Esophagus squamous epithelium (tissue), 4 donors: ENCODE results near the gene SLC44A3.

Source experiments
- POLR2A ChIP-seq, 4 donors: fragments of 450-650 bp; IDR thresholded peaks; one replicate each; pipeline ENCODE4 v1.6.1; 2017; ENCODE audit warnings: antibody characterized with exemption in 4 of 4, mild to moderate bottlenecking in 4 of 4, moderate library complexity in 3 of 4
- TF ChIP-seq, protein P1 (sequence below), 6 experiments: fragments of 450-650 bp in 4 of 6; fragments of 200-600 bp in 2 of 6; sonication (generic) in 2 of 6; IDR thresholded peaks; one replicate each; pipeline ENCODE4 v1.5.1; 2016 to 2019; ENCODE audit warnings: antibody characterized with exemption in 6 of 6, mild to moderate bottlenecking in 4 of 6, moderate library complexity in 4 of 6

DNA sequence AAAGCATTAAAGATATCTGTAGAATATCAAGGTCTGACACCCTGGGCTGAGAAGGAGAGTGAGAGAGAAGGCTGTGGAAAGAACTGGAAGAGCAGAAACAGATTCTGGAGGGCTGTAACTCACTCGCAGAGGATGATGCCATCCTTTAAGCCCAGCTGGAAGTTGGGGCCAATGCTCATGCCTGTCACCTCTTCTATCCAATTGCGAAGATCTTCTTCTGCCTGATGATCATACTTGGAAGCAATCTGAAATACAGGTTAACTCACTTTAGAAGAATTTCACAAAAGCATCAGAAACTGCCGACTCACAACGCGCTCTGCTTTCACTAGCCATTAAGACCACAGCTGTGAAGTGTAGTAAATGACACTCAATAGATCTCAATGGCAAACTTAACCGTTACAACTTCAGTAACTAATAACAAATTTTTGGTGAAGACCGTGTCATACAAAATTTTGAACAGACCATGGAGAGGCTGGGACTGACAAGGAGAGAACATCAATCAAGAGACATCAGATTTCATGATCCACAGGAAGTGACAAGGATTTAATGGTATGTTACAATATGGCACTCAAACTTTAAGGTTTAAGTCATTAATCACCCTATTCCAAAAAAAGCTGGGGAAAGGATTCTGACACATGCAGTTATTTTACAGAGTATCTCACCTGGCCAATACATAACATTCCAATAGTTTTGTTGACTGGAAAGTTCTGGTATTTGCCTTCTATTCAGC is 83.3 kb downstream of the SLC44A3 start:
- TF ChIP-seq, protein P1, sequence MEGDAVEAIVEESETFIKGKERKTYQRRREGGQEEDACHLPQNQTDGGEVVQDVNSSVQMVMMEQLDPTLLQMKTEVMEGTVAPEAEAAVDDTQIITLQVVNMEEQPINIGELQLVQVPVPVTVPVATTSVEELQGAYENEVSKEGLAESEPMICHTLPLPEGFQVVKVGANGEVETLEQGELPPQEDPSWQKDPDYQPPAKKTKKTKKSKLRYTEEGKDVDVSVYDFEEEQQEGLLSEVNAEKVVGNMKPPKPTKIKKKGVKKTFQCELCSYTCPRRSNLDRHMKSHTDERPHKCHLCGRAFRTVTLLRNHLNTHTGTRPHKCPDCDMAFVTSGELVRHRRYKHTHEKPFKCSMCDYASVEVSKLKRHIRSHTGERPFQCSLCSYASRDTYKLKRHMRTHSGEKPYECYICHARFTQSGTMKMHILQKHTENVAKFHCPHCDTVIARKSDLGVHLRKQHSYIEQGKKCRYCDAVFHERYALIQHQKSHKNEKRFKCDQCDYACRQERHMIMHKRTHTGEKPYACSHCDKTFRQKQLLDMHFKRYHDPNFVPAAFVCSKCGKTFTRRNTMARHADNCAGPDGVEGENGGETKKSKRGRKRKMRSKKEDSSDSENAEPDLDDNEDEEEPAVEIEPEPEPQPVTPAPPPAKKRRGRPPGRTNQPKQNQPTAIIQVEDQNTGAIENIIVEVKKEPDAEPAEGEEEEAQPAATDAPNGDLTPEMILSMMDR (IDR thresholded peaks at IDR 0.05): no peak
- TF ChIP-seq POLR2A (IDR thresholded peaks at IDR 0.05): no peak
